Breast epithelium (tissue), 3 donors: ENCODE data around the gene CCDC27.

ENCODE experiments used
- CTCF ChIP-seq, 3 donors: fragments of 450-650 bp; IDR thresholded peaks; one replicate each; pipeline ENCODE4 v1.5.1; 2016 to 2017; ENCODE audit warnings: antibody characterized with exemption in 3 of 3, mild to moderate bottlenecking in 3 of 3, moderate library complexity in 3 of 3
- POLR2A ChIP-seq: fragments of 450-650 bp; IDR thresholded peaks from one replicate; pipeline ENCODE4 v1.6.1; 2016; ENCODE audit warnings: antibody characterized with exemption, mild to moderate bottlenecking, moderate library complexity
- POLR2AphosphoS5 ChIP-seq, 3 donors: sonication (generic); formaldehyde crosslinking; IDR thresholded peaks; one replicate each; pipeline ENCODE4 v1.6.1; 2017; ENCODE audit warnings: antibody characterized with exemption in 3 of 3

DNA sequence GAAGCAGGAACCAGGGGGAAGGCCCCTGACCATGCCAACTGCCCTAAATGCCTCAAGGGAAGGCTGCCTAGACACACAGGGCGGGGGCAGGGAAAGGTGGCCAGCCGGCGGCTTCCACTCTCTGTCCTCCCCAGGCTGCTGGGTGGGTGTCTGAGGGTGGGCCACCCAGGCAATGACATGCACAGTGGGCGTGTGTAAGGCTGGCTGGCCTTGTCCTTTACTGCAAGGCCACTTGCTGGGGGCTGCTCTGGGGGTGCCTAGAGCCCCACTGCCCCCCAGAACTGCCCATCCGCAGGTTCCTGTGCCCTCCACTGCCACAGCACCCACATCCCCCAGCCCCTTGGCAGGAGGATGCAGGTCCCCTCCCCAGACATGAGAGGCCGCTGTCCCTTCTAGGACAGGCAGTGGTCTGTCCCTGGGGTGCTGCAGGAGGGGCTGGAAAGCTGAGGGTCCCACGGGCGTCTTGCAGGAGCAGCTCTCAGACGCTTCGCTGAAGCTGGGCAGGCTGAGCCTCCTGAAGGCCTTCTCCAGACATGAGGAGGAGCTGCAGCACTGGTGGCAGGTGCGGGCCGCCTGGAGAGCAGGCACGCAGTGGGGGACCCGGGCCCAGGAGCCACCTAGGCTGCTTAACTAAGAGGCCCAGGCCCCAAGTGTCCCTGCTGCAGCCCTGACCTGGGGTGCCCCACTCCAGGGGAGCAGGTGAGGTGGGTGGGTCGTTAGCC lies 10.1 kb downstream of the CCDC27 start:
- TF ChIP-seq CTCF (IDR thresholded peaks at IDR 0.05) (no peak), POLR2A (no peak), POLR2AphosphoS5 (IDR thresholded peaks at IDR 0.05) (no peak)
